ENCODE results near the gene SULT1B1.
A peak's percentile ranks its signal among the peaks of the same experiment; 100 is the strongest.

Gene SULT1B1

GRCh38 chr4:69748173-69748572 is 12.2 kb downstream of the SULT1B1 start:
- DNase-seq = peak; percentile 16

GRCh38 chr4:69744157-69744478 is 16.3 kb downstream of the SULT1B1 start:
- DNase-seq = no peak

GRCh38 chr4:69743476-69744156 is 16.8 kb downstream of the SULT1B1 start:
- no peak for DNase-seq

GRCh38 chr4:69742596-69742995 is 17.8 kb downstream of the SULT1B1 start:
- DNase-seq = no peak

- no peak for DNase-seq
These were observed 21.5 kb downstream of the SULT1B1 start for GRCh38 chr4:69738872-69739271.

- DNase-seq = no peak
These were observed 25.3 kb downstream of the SULT1B1 start for GRCh38 chr4:69735119-69735518.

- DNase-seq = no peak
These were observed 28.6 kb downstream of the SULT1B1 start for GRCh38 chr4:69731847-69732246.

- no peak for DNase-seq
These were observed 29.2 kb downstream of the SULT1B1 start for GRCh38 chr4:69731241-69731640.

- no peak for DNase-seq
These were observed 30.4 kb downstream of the SULT1B1 start for GRCh38 chr4:69730002-69730401.

- no peak for DNase-seq
These were observed 32.5 kb downstream of the SULT1B1 start for GRCh38 chr4:69727926-69728325.

- no peak for DNase-seq
These were observed 33.0 kb downstream of the SULT1B1 start for GRCh38 chr4:69727426-69727825.

GRCh38 chr4:69726971-69727370 is 33.4 kb downstream of the SULT1B1 start:
- DNase-seq = no peak

- no peak for DNase-seq
These were observed 41.8 kb downstream of the SULT1B1 start for GRCh38 chr4:69718396-69719271.

- DNase-seq = no peak
These were observed 42.6 kb downstream of the SULT1B1 start for GRCh38 chr4:69717778-69718177.

- no peak for DNase-seq
These were observed 43.8 kb downstream of the SULT1B1 start for GRCh38 chr4:69716654-69717053.

- DNase-seq = peak; percentile 21
These were observed 46.3 kb downstream of the SULT1B1 start for GRCh38 chr4:69714086-69714485.

GRCh38 chr4:69713593-69713992 is 46.8 kb downstream of the SULT1B1 start:
- no peak for DNase-seq

GRCh38 chr4:69710580-69710979 is 49.8 kb downstream of the SULT1B1 start:
- DNase-seq = no peak

- DNase-seq = no peak
These were observed 52.2 kb downstream of the SULT1B1 start for GRCh38 chr4:69708211-69708610.

- no peak for DNase-seq
These were observed 52.6 kb downstream of the SULT1B1 start for GRCh38 chr4:69707807-69708206.

- DNase-seq = no peak
These were observed 58.2 kb downstream of the SULT1B1 start for GRCh38 chr4:69702201-69702600.

GRCh38 chr4:69701696-69702095 is 58.7 kb downstream of the SULT1B1 start:
- DNase-seq = no peak

- DNase-seq = no peak
These were observed 62.7 kb downstream of the SULT1B1 start for GRCh38 chr4:69697536-69698242.

GRCh38 chr4:69689599-69689998 is 70.8 kb downstream of the SULT1B1 start:
- DNase-seq = peak; percentile 53
